Measurements from ENCODE around the gene RPS6KA3. TPM values are rescaled to one million over a fixed set of nuclear protein-coding genes. Genes with fewer than 3 reads are reported as not detected.
"Not testable (repeated sequence)": the region's sequence is repeated elsewhere in the genome, so short reads cannot be mapped to it uniquely, and the experiment has no call there.

The RPS6KA3 gene
- total RNA-seq, 2 donors from 2014 or later = 64.5 to 82.4 TPM

DNA sequence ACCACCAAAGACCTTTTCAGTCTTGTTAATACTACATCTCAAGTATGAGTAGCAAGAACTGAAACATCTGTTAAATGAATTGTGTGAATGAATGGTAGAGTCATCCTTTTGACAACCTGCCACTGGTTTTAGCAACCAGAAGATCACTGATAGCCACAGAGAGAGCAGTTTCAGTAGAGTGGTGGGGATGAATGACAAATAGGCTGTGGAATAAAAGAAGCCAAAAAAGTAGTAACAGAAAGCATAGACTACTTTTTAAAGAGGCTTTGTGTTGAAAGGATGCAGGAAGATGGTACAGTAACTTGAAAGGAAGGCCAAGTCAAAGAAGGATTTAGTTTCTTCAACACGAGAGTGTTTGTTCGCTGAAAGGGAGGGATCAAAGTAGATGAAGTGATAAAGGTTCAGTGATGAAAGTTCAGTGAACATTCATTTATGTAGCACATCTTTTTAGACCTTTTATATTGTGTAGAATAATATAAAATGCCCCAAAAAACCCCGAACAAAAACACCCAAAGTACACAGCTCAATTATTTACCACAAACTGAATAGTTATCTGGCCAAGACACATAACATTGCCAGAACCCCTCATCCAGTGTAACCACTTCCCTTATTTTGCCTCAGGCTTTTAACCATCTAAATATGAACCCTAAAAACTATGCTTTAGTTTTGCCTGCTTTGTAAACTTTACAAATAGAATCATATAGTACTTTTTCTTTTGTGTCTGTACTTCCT lies 84.9 kb downstream of the RPS6KA3 start:
- ATAC-seq (peak in 1 of 2 donors; percentile 64), DNase-seq (ENCODE audit: low spot score) (no peak)
- peaks cover 0 to 7% of the 10 kb centered on the region in 2 donors for H3K27me3 Mint-ChIP-seq
- H3K9me3 Mint-ChIP-seq = no peaks in the 10 kb centered on the region
- H3K36me3 Mint-ChIP-seq = peaks cover 14% of the 10 kb centered on the region
- peak overlapping the region; percentile 8 for H3K4me3 Mint-ChIP-seq
- peaks cover 4 to 25% of the 10 kb centered on the region in 2 donors for H3K4me1 Mint-ChIP-seq (ENCODE audit: low read depth in 2 of 2)
- H3K27ac Mint-ChIP-seq = peak overlapping the region; percentile 57 to 67

GRCh38 chrX:20177093-20177492 lies 89.6 kb downstream of the RPS6KA3 start:
- no peaks in the 10 kb centered on the region for H3K9me3 Mint-ChIP-seq
- peaks cover 0 to 7% of the 10 kb centered on the region in 2 donors for H3K27me3 Mint-ChIP-seq
- no peak overlapping the region for H3K4me3 Mint-ChIP-seq
- peaks cover 4 to 17% of the 10 kb centered on the region in 2 donors for H3K4me1 Mint-ChIP-seq (ENCODE audit: low read depth in 2 of 2)
- H3K36me3 Mint-ChIP-seq = peaks cover 14% of the 10 kb centered on the region
- DNase-seq (ENCODE audit: low spot score) (no peak), ATAC-seq (no peak)
- no peak overlapping the region for H3K27ac Mint-ChIP-seq

DNA sequence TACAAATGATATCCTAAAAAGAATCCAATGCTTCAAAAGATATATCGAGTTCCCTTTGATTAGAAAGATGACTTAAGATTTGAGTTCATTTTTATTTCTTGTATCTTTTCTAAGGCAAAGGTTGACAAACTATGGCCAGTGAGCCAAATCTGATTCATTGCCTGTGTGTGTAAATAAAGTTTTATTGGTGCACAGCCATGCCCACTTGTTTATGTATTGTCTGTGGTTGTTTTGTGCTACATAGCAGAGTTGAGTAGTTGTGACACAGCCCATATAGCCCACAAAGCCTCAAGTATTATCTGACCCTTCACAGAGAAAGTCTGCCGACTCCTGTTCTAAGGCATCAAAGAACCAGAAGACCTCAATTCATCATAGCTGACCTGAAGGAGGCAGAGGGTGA lies 92.9 kb downstream of the RPS6KA3 start:
- DNase-seq (ENCODE audit: low spot score) (no peak), ATAC-seq (no peak)
- peaks cover 0 to 3% of the 10 kb centered on the region in 2 donors for H3K4me1 Mint-ChIP-seq (ENCODE audit: low read depth in 2 of 2)
- no peaks in the 10 kb centered on the region for H3K9me3 Mint-ChIP-seq
- no peak overlapping the region for H3K4me3 Mint-ChIP-seq
- H3K27ac Mint-ChIP-seq = no peak overlapping the region
- H3K27me3 Mint-ChIP-seq = peaks cover 0 to 2% of the 10 kb centered on the region in 2 donors
- H3K36me3 Mint-ChIP-seq = peaks cover 3% of the 10 kb centered on the region

- DNase-seq (ENCODE audit: low spot score) (no peak), ATAC-seq (no peak)
- H3K27ac Mint-ChIP-seq = no peak overlapping the region
- no peaks in the 10 kb centered on the region for H3K9me3 Mint-ChIP-seq
- H3K27me3 Mint-ChIP-seq = peaks cover 0 to 1% of the 10 kb centered on the region in 2 donors
- no peak overlapping the region for H3K4me3 Mint-ChIP-seq
- peaks cover 1% of the 10 kb centered on the region for H3K36me3 Mint-ChIP-seq
- no peaks in the 10 kb centered on the region for H3K4me1 Mint-ChIP-seq (ENCODE audit: low read depth in 2 of 2)
These were observed 93.4 kb downstream of the RPS6KA3 start for GRCh38 chrX:20173313-20173712.

DNA sequence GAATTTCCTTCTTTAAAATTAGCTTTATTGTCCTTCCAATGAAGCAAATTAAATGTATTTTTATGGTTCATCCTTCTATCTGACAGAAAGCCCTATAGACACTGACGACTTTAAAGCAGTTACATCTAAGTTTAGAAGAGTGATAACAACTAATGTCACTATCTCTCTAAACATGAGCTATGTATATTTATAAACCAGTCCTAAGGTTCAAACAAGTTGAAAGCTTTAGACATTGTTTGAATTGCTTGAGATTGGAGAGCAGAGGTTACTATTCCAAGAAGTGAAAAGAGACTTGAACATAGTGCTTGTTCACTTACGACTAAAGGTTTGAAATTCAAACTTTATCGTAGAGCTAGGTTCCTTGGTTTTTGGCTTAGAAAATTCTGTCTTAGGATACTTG lies 94.8 kb downstream of the RPS6KA3 start:
- no peak overlapping the region for H3K4me3 Mint-ChIP-seq
- peaks cover 6% of the 10 kb centered on the region for H3K36me3 Mint-ChIP-seq

GRCh38 chrX:20162516-20162915 lies 104.2 kb downstream of the RPS6KA3 start:
- H3K27ac Mint-ChIP-seq = not testable (repeated sequence)

More for the DNA sequence above, 94.8 kb downstream of the RPS6KA3 start:
- H3K4me1 Mint-ChIP-seq (ENCODE audit: low read depth in 2 of 2) = no peaks in the 10 kb centered on the region
- peaks cover 0 to 4% of the 10 kb centered on the region in 2 donors for H3K27me3 Mint-ChIP-seq
- no peak overlapping the region for H3K27ac Mint-ChIP-seq
- H3K9me3 Mint-ChIP-seq = no peaks in the 10 kb centered on the region
- ATAC-seq (no peak), DNase-seq (ENCODE audit: low spot score) (no peak)

DNA sequence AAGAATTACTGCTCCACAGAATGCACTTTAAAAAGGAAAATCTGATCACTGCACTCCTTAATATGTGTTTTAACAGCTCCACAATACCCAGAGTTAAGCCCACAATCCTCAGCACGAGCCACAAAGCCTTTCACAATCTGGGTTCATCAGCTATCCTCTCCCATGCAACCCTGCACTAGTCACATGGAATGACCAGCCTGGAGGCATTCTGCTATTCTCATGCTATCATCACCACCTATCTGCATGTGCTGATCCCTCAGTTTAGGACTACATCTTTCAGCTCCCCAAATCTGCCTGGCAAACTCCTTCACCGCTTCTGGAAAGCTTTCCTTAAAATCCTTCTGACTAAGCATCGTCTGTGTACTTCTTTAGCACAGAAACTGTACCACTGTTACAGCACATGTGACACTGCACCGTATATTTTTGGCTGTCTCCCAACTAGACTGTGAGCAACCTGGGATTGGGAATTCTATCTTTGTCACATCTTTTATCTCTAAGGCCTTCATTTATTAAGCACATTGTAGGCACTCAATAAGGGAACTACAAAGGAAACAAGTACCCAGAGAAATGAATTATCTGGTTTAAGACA lies 106.8 kb downstream of the RPS6KA3 start:
- Mint-ChIP-seq H3K27ac (no peak overlapping the region), H3K4me3 (no peak overlapping the region), H3K27me3 (peaks cover 0 to 9% of the 10 kb centered on the region in 2 donors), H3K9me3 (no peaks in the 10 kb centered on the region), H3K4me1 (ENCODE audit: low read depth in 2 of 2) (peaks cover 3 to 6% of the 10 kb centered on the region in 2 donors), H3K36me3 (peaks cover 18% of the 10 kb centered on the region)
- ATAC-seq (no peak), DNase-seq (ENCODE audit: low spot score) (no peak)

More at GRCh38 chrX:20162516-20162915, 104.2 kb downstream of the RPS6KA3 start:
- not testable (repeated sequence) for H3K9me3 Mint-ChIP-seq; H3K4me1 Mint-ChIP-seq (ENCODE audit: low read depth in 2 of 2); DNase-seq (ENCODE audit: low spot score); H3K27me3 Mint-ChIP-seq; ATAC-seq; H3K4me3 Mint-ChIP-seq
- peaks cover 15% of the 10 kb centered on the region for H3K36me3 Mint-ChIP-seq

DNA sequence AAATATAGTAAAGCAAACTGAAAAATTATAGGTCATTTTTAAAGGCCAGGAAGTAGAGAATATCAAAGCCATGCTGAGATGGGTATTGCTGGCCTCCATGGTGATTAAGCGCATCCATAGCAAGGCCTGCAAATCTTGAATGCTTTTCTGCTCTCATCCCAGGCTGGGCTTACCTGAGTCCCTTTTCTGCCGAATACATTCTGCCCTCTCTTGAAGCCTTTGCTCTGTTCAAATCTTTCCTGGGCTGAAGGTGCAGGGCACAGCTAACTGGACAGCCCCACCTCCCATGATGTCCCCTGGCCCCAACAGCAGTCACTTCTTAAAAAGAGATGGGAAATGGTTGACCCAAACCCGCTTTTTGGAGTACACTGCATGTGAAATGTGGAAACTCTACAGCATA lies 115.0 kb downstream of the RPS6KA3 start:
- peaks cover 0 to 3% of the 10 kb centered on the region in 2 donors for H3K4me1 Mint-ChIP-seq (ENCODE audit: low read depth in 2 of 2)
- H3K27me3 Mint-ChIP-seq = peaks cover 0 to 3% of the 10 kb centered on the region in 2 donors
- no peak overlapping the region for H3K4me3 Mint-ChIP-seq
- DNase-seq (ENCODE audit: low spot score) (no peak), ATAC-seq (no peak)
- H3K36me3 Mint-ChIP-seq = peaks cover 5% of the 10 kb centered on the region
- H3K9me3 Mint-ChIP-seq = no peaks in the 10 kb centered on the region
- H3K27ac Mint-ChIP-seq = no peak overlapping the region

GRCh38 chrX:20149326-20149725 lies 117.4 kb downstream of the RPS6KA3 start:
- Mint-ChIP-seq H3K36me3 (peaks cover 5% of the 10 kb centered on the region), H3K4me3 (no peak overlapping the region), H3K27ac (no peak overlapping the region), H3K9me3 (no peaks in the 10 kb centered on the region), H3K27me3 (peaks cover 0 to 3% of the 10 kb centered on the region in 2 donors), H3K4me1 (ENCODE audit: low read depth in 2 of 2) (peaks cover 6 to 10% of the 10 kb centered on the region in 2 donors)
- DNase-seq (ENCODE audit: low spot score) (no peak), ATAC-seq (no peak)

DNA sequence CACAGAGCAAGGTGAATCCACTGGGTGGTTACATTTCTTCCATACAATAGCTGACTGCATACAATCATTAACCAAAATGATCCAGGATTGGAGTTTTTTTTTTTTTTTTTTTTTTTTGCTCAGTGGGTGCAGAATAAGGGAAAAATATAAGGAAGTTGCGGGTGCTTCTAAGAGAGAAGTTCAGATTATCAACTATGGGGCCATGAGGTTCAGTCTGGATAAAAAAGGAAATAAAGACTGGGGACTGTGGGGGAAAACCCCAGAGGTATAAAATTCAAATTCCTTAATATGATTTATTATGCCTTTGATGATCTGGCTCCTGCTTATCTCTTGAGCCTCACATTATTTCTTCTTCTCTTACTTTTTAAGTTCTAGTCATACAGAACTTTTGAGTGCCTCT lies 119.1 kb downstream of the RPS6KA3 start:
- Mint-ChIP-seq H3K36me3 (peaks cover 2% of the 10 kb centered on the region), H3K4me1 (ENCODE audit: low read depth in 2 of 2) (peaks cover 6 to 16% of the 10 kb centered on the region in 2 donors), H3K4me3 (no peak overlapping the region), H3K27me3 (peaks cover 0 to 3% of the 10 kb centered on the region in 2 donors), H3K27ac (no peak overlapping the region), H3K9me3 (no peaks in the 10 kb centered on the region)
- DNase-seq (ENCODE audit: low spot score) (no peak), ATAC-seq (no peak)

GRCh38 chrX:20144491-20144890 lies 122.2 kb downstream of the RPS6KA3 start:
- Mint-ChIP-seq H3K36me3 (peaks cover 4% of the 10 kb centered on the region), H3K4me1 (ENCODE audit: low read depth in 2 of 2) (peaks cover 20 to 28% of the 10 kb centered on the region in 2 donors), H3K4me3 (no peak overlapping the region), H3K27ac (no peak overlapping the region), H3K27me3 (peaks cover 0 to 3% of the 10 kb centered on the region in 2 donors), H3K9me3 (no peaks in the 10 kb centered on the region)
- no peak for ATAC-seq
- DNase-seq (ENCODE audit: low spot score) = no peak

DNA sequence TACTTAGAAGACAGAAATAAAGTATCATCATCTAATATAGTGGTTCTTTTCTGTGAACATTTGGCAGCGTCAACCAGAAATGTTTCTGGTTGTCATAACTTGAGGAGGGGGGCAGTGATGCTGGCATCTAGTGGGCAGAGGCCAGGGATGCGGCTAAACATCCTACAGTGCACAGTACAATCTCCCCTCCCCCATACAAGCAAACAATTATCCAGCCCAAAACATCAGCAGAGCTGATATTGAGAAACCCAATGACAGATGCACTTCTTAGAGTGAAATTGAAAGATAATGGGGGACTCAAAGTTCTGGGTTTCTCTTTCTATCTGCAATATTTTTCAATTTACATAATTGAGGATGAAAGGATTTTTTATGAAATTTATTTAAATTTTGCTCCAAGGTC lies 123.1 kb downstream of the RPS6KA3 start:
- Mint-ChIP-seq H3K36me3 (peaks cover 4% of the 10 kb centered on the region), H3K9me3 (no peaks in the 10 kb centered on the region), H3K4me1 (ENCODE audit: low read depth in 2 of 2) (peaks cover 28 to 35% of the 10 kb centered on the region in 2 donors), H3K27ac (no peak overlapping the region), H3K27me3 (peaks cover 0 to 3% of the 10 kb centered on the region in 2 donors), H3K4me3 (no peak overlapping the region)
- no peak for DNase-seq (ENCODE audit: low spot score)
- no peak for ATAC-seq

DNA sequence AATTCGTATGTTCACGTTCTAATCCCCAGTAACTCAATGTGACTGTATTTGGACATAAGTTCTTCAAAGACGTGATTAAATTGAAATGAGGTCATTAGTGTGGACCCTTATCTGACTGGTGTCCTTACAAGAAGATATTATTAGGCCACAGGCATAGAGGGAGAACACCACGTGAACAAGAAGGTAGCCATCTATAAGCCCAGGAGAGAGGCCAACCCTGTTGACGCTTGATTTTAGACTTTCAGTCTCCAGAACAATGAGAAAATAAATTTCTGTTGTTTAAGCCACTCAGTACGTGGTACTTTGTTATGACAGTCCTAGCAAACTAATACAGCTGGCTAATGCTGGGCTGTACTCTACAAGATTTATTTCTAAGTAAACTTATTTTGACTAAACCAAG lies 123.6 kb downstream of the RPS6KA3 start:
- Mint-ChIP-seq H3K4me3 (peak overlapping the region; percentile 45), H3K36me3 (peaks cover 4% of the 10 kb centered on the region), H3K27me3 (peaks cover 0 to under 1% of the 10 kb centered on the region in 2 donors), H3K4me1 (ENCODE audit: low read depth in 2 of 2) (peaks cover 28 to 33% of the 10 kb centered on the region in 2 donors), H3K27ac (no peak overlapping the region), H3K9me3 (no peaks in the 10 kb centered on the region)
- no peak for DNase-seq (ENCODE audit: low spot score)
- ATAC-seq = no peak
